Measurements from ENCODE around the gene COL4A6.

DNA sequence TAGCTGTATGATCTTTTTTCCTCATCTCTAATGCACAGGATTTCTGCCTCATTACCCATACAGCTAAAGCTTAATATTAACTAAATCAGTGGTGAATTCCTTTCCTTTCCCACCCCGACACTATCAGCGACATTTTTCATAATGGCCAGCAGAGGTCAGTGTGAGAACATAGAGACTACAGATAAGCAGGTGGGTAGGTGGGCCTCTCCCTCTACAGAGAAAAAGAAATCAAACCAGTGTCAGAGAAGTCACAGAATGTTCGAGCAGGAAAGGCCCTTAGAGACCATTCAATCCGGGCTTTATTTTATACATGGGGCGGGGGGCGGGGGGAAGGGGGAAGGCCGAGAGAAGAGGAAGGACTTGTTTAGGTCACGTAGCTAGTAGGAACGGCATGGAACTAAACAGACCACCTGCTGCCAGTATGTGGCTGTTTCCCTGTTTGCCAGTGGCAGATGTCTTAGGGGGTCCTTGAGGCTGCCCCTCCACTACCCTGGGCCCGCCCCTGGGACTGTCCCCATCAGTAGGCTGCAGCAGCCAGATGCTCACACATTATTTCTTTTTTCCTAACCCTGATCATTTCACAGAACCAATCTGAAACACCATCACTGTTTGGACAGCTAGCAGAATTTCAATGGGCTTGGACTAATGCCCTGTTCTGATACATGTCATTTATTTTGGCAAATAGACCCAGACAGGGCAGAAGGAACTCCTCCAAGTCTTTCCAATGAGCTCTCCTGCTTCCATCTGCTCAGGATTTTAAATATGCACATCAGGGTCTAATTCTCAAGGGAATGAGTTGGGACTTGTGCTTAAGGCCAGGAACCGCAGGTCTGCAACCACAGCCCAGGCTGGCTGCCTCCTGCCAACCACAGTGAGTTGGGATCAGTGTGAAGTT is 213.2 kb downstream of the COL4A6 start:
- TF ChIP-seq, protein P1, sequence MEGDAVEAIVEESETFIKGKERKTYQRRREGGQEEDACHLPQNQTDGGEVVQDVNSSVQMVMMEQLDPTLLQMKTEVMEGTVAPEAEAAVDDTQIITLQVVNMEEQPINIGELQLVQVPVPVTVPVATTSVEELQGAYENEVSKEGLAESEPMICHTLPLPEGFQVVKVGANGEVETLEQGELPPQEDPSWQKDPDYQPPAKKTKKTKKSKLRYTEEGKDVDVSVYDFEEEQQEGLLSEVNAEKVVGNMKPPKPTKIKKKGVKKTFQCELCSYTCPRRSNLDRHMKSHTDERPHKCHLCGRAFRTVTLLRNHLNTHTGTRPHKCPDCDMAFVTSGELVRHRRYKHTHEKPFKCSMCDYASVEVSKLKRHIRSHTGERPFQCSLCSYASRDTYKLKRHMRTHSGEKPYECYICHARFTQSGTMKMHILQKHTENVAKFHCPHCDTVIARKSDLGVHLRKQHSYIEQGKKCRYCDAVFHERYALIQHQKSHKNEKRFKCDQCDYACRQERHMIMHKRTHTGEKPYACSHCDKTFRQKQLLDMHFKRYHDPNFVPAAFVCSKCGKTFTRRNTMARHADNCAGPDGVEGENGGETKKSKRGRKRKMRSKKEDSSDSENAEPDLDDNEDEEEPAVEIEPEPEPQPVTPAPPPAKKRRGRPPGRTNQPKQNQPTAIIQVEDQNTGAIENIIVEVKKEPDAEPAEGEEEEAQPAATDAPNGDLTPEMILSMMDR (IDR thresholded peaks at IDR 0.05; ENCODE audit: insufficient read depth, low read length, poor library complexity, severe bottlenecking) = peak; percentile 16
- no peak for TF ChIP-seq EZH2phosphoT487 (conservative IDR thresholded peaks at IDR 0.05; ENCODE audit: low read length)
